Measurements from ENCODE around the gene TRAF3. TPM values are rescaled to one million over a fixed set of nuclear protein-coding genes. Genes with fewer than 3 reads are reported as not detected.

The TRAF3 gene
- total RNA-seq, 1 experiment from 2014 or later, result 11.2 TPM

DNA sequence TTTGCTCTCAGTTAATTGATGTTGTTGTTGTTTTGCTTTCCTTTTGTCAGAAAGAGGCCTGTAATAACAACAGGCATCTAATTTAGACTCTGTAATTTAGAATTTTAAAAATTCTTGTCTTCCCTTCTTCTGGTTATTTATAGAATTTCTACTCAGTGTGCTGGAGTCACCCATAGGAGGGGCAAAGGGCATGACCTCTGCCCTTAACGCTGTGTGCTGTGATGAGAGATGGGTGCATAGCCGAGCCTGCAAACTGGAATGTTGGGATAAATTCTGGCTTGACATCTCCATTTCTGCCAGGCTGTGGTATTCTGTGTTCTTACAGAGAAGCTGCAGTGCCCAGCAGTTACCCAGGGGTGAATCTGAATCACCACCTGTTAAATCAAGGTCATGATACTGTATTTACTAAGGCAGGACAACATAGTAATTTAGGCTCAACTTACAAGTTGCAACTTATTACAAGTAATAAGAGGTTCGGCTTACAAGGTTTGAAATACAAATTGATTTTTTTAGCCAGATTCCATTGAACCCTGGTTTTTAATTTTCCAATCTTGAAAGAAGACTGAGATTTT, 53.3 kb downstream of the TRAF3 start (continued):
- TF ChIP-seq ZNF532 (CRISPR knock-in tag; IDR thresholded peaks at IDR 0.05; ENCODE audit: borderline replicate concordance) (no peak), CBFB (CRISPR knock-in tag; IDR thresholded peaks at IDR 0.05; ENCODE audit: low read depth) (no peak), ZNF512 (CRISPR knock-in tag; IDR thresholded peaks at IDR 0.05; ENCODE audit: borderline replicate concordance) (no peak)
- TF ChIP-seq, protein P1, sequence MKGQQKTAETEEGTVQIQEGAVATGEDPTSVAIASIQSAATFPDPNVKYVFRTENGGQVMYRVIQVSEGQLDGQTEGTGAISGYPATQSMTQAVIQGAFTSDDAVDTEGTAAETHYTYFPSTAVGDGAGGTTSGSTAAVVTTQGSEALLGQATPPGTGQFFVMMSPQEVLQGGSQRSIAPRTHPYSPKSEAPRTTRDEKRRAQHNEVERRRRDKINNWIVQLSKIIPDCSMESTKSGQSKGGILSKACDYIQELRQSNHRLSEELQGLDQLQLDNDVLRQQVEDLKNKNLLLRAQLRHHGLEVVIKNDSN (CRISPR knock-in tag; IDR thresholded peaks at IDR 0.05), result no peak

- ATAC-seq, result no peak
- no peaks in the 10 kb centered on the region for H3K9me3 Mint-ChIP-seq
- POLR2A ChIA-PET, result interaction anchor here (0.5 to 1.3 kb wide), 3 partner anchors 20 to 1532 kb away, joined by 3 to 5 read pairs (median 4); no protein-coding TSS in a partner anchor
- peak overlapping the region; percentile 29; the same call in 1 of the 2 replicates for H3K27ac Mint-ChIP-seq
- H3K36me3 Mint-ChIP-seq, result no peaks in the 10 kb centered on the region
- H3K4me3 Mint-ChIP-seq, result no peak overlapping the region
- H3K27me3 Mint-ChIP-seq (ENCODE audit: low read depth), result no peaks in the 10 kb centered on the region
- no peak for DNase-seq (ENCODE audit: low spot score)
- CTCF ChIA-PET, result no interaction called here
- H3K4me1 Mint-ChIP-seq, result peaks cover 74% of the 10 kb centered on the region
- TF ChIP-seq, protein P2, sequence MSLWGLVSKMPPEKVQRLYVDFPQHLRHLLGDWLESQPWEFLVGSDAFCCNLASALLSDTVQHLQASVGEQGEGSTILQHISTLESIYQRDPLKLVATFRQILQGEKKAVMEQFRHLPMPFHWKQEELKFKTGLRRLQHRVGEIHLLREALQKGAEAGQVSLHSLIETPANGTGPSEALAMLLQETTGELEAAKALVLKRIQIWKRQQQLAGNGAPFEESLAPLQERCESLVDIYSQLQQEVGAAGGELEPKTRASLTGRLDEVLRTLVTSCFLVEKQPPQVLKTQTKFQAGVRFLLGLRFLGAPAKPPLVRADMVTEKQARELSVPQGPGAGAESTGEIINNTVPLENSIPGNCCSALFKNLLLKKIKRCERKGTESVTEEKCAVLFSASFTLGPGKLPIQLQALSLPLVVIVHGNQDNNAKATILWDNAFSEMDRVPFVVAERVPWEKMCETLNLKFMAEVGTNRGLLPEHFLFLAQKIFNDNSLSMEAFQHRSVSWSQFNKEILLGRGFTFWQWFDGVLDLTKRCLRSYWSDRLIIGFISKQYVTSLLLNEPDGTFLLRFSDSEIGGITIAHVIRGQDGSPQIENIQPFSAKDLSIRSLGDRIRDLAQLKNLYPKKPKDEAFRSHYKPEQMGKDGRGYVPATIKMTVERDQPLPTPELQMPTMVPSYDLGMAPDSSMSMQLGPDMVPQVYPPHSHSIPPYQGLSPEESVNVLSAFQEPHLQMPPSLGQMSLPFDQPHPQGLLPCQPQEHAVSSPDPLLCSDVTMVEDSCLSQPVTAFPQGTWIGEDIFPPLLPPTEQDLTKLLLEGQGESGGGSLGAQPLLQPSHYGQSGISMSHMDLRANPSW (CRISPR knock-in tag; conservative IDR thresholded peaks at IDR 0.05; ENCODE audit: low read depth), result no peak
- no peak for TF ChIP-seq ESRRA (CRISPR knock-in tag; IDR thresholded peaks at IDR 0.05; ENCODE audit: borderline replicate concordance)
- TF ChIP-seq, protein P3, sequence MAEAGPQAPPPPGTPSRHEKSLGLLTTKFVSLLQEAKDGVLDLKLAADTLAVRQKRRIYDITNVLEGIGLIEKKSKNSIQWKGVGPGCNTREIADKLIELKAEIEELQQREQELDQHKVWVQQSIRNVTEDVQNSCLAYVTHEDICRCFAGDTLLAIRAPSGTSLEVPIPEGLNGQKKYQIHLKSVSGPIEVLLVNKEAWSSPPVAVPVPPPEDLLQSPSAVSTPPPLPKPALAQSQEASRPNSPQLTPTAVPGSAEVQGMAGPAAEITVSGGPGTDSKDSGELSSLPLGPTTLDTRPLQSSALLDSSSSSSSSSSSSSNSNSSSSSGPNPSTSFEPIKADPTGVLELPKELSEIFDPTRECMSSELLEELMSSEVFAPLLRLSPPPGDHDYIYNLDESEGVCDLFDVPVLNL (CRISPR knock-in tag; IDR thresholded peaks at IDR 0.05; ENCODE audit: borderline replicate concordance, low read depth), result no peak
- no peak for TF ChIP-seq RELA (CRISPR knock-in tag; IDR thresholded peaks at IDR 0.05; ENCODE audit: borderline replicate concordance)
- TF ChIP-seq, protein P4, sequence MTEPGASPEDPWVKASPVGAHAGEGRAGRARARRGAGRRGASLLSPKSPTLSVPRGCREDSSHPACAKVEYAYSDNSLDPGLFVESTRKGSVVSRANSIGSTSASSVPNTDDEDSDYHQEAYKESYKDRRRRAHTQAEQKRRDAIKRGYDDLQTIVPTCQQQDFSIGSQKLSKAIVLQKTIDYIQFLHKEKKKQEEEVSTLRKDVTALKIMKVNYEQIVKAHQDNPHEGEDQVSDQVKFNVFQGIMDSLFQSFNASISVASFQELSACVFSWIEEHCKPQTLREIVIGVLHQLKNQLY (CRISPR knock-in tag; IDR thresholded peaks at IDR 0.05), result no peak
- TF ChIP-seq FOXK1 (CRISPR knock-in tag; IDR thresholded peaks at IDR 0.05), result no peak
- TF ChIP-seq ETV6 (CRISPR knock-in tag; IDR thresholded peaks at IDR 0.05), result no peak
- no peak for TF ChIP-seq ZBTB21 (CRISPR knock-in tag; IDR thresholded peaks at IDR 0.05; ENCODE audit: borderline replicate concordance)
- TF ChIP-seq EMX1 (CRISPR knock-in tag; IDR thresholded peaks at IDR 0.05), result no peak
- TF ChIP-seq ZNF219 (CRISPR knock-in tag; IDR thresholded peaks at IDR 0.05; ENCODE audit: borderline replicate concordance), result no peak
- no peak for TF ChIP-seq ZSCAN18 (CRISPR knock-in tag; IDR thresholded peaks at IDR 0.05)
- TF ChIP-seq ZNF121 (CRISPR knock-in tag; IDR thresholded peaks at IDR 0.05), result no peak
- TF ChIP-seq JUN (CRISPR knock-in tag; IDR thresholded peaks at IDR 0.05), result no peak
- no peak for TF ChIP-seq ZNF671 (CRISPR knock-in tag; IDR thresholded peaks at IDR 0.05)
Measured at GRCh38 chr14:102831163-102831804, 54.0 kb downstream of the TRAF3 start.

Data from WTC11 (cell line).